ENCODE results near the gene TNNI3K.

GRCh38 chr1:74237035-74237434 lies 1.8 kb downstream of the TNNI3K start:
- no peak for TF ChIP-seq TEAD4 (IDR thresholded peaks at IDR 0.05; ENCODE audit: low read depth, low read length)
- TF ChIP-seq, protein P1, sequence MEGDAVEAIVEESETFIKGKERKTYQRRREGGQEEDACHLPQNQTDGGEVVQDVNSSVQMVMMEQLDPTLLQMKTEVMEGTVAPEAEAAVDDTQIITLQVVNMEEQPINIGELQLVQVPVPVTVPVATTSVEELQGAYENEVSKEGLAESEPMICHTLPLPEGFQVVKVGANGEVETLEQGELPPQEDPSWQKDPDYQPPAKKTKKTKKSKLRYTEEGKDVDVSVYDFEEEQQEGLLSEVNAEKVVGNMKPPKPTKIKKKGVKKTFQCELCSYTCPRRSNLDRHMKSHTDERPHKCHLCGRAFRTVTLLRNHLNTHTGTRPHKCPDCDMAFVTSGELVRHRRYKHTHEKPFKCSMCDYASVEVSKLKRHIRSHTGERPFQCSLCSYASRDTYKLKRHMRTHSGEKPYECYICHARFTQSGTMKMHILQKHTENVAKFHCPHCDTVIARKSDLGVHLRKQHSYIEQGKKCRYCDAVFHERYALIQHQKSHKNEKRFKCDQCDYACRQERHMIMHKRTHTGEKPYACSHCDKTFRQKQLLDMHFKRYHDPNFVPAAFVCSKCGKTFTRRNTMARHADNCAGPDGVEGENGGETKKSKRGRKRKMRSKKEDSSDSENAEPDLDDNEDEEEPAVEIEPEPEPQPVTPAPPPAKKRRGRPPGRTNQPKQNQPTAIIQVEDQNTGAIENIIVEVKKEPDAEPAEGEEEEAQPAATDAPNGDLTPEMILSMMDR (IDR thresholded peaks at IDR 0.05; ENCODE audit: control extremely low read depth in 1 of 3, insufficient read depth in 1 of 3, low read depth in 1 of 3, low read length in 3 of 3) = no peak

Data from H1 (cell line).